HG02943 (cell line): Measurements from ENCODE around the gene BAG1.

Experiments used
- ATAC-seq: cut with Tn5 transposase; IDR thresholded peaks from one replicate; pipeline ENCODE4 v1.9.1; 2021; ENCODE audit warnings: mild to moderate bottlenecking, low read depth, moderate library complexity; ENCODE audit not compliant: unreplicated experiment

The BAG1 gene

DNA sequence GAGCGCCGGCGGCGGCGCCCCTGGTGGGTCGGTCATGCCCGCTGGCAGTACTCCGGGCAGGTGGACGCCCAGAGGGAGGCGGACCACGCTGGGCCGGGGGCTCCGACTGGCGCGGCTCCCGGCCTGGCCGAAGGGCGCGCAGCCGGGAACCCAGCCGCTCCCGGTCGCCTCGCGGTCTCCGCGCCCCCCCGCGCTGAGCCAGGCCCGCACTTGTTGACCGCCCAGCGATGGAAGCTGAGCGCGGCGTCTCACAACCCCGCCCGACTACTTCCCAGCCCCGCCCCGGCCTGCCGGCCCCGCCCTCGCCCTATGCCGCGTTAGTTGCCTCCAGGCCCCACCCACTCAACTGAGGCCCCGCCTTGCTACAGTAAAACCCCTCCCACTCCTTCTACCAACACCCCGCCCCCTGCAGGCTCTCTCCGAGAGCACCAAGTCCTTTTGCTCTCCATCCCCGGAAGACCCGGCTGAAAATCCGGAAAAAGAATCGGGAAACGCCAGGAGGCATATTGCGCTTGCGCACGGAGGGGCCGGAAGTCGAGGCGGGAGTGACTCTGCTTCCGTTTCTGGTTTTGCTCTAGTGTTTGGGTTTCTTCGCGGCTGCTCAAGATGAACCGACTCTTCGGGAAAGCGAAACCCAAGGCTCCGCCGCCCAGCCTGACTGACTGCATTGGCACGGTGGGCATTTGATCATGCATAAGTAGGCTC is at the start of gene BAG1, which contains the start of gene CHMP5:
Gene BAG1 (minus strand): TSS at position 236 of the 705 bp plus-strand sequence.
Gene CHMP5 (plus strand): TSS at position 577 of the 705 bp plus-strand sequence. CDS start 30 bp downstream, at position 607.
- peak; percentile 81 for ATAC-seq

DNA sequence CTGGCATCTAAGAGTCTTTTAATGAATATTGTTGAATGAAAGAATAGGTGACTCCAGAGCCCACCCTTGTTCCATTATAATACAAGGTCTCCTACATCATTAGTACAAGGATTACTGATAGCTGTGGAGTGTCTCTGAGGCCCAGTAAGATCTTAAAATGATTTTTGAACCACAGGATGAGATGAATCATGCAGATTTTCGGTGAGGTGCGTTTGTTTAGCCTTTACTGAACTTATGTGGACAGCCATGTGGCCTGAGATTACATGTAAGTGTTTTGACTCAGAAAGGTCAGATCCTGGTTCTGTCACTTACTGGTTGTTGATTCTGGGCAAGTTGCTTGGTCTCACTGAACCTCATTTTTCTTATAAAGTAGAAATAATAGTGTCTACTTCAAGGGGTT is 47.4 kb upstream of the BAG1 start:
- ATAC-seq, result no peak

DNA sequence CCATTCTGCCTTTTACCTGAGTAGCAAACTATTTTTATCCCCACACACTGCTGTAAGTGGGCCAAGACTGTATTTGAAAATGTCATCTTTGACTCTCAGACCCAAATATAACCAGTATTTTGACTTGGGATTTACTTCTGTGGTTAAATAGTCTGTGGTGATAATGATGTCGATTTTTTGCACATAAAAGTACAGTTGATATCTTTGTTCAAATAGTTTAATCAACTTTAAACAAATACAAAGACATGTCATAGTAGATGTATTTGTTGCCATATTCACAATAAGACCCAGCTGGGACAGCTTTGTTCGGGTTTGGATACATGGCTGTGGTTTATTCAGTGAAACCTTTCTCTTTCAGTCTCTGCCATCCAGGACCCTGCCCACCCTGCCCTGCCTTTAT is 46.2 kb upstream of the BAG1 start:
- no peak for ATAC-seq

DNA sequence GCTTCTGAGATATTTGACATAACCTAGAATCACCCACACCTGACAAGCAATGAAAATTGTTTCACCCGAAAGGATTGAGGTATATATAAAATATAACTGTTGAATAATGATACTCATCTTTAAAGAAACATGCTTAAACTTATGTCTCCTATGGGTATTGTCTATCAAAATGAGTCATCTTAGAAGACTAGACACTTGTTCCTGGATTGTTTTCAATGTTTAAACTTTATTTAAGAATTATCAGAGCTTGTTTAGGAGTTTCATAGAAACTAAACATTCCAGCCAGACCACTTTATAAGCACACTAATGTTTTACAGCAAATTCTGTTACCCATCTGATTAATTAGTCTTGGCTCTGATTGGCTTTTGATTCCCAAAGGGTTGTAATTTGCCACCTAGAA is 45.4 kb upstream of the BAG1 start:
- no peak for ATAC-seq

DNA sequence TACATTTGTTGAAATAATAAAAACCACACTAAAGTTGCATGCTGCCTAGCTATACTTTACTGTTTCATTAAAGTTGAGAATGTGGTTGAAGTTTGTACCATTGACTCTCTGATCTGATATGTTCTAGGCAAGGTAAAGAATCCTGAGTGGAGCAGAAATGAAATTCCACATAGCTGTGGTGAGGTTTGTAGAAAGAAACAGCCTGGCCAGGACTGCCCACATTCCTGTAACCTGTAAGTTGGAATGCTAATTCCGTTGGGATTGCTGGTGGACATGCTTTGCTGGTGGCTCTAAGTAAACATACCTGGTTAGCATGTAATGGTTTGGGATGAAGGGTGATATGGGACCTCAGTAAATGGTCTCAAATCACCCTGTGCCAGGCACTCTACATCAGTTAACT is 42.6 kb upstream of the BAG1 start:
- no peak for ATAC-seq

DNA sequence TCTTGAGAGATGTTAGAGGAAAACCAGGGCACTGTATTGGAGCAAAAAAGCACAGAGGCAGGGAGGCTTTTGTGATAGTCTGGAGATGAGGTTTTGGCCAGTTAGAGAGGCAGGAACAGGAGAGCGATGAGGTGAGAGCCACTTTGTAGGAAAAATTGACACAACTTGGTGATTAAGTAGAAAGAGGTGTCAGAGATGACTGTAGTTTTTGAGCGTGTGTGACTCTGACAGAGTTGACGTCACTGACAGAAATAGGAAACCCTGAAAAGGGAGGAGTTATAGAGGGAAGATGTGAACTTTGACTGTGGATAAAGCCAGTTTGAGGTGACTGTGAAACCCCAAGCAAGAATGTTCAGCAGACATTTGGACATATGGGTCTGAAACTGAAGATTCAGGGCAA is 41.5 kb upstream of the BAG1 start:
- ATAC-seq, result no peak

DNA sequence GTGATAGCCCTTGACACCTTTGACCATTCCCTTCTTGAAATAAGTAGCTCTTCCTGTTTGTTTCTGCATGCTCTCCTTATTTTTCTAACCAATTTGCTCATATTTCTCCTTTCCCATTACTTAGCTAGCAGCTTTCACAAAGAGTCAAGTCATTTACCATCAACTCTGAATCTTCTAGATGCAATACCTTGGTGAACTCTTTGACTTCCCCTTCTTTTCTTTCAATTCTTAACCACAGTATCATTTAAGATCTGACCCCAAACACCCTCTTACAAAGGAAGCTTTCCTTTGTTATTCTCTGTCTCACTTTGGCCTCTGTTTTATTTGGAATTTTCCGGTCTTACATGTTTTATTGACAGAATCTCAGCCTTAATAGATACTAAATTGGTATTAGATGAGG is 39.9 kb upstream of the BAG1 start:
- ATAC-seq, result no peak

DNA sequence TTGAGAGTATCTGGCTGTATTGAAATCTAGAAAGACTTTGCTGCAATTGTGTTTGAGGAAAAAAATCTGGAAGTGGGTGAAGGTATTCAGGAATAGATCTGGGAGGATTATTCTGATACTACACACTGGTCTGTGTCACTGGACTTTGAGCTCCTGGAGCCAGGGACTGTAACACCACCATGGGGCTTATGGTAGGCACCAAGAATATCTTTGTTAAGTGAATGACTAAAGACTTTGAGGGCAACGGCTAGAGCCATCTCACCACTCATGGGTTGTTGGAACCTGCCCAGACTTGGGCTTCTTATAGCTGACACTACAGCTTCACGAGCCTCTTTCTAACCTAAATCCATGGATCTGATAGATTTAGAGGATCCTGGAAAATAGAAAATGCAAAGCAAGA is 36.0 kb upstream of the BAG1 start:
- ATAC-seq, result no peak

DNA sequence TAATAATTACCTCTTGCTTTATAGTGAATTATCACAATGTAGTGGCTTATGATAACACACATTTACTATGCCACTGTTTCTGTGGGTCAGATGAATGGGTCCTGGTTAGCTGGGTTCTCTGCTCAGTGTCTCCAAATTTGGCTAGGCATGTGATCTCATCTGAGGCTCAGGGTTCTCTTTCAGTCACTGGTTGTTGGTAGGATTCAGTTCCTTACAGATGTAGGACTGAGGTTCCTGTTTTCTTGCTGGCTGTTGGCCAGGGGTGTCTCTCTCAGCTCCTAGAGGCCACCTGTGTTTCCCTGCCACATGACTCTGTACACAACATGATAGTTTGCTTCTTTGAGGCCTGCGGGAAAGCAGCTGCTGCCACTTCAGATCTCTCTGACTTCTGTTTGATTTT is 32.9 kb upstream of the BAG1 start:
- ATAC-seq, result peak; percentile 85

DNA sequence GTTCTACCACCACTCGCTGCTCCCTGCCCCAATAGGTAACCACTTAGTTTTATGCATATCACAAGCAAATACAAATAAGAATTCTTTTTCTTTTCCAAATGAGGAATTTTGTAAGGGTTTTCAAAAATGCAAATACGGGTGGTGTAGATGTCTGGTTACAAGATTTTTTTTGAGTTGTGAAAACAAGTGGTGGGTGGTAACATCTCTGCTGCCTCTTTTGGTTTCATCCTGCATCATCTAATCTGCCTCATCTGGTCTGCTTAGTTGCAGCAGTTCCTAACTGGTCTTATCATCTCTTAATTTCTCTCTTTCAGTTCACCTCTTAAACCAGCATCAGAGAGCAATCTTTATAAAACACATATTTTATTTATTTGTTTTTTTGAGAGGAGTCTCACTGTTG is 31.1 kb upstream of the BAG1 start:
- no peak for ATAC-seq

DNA sequence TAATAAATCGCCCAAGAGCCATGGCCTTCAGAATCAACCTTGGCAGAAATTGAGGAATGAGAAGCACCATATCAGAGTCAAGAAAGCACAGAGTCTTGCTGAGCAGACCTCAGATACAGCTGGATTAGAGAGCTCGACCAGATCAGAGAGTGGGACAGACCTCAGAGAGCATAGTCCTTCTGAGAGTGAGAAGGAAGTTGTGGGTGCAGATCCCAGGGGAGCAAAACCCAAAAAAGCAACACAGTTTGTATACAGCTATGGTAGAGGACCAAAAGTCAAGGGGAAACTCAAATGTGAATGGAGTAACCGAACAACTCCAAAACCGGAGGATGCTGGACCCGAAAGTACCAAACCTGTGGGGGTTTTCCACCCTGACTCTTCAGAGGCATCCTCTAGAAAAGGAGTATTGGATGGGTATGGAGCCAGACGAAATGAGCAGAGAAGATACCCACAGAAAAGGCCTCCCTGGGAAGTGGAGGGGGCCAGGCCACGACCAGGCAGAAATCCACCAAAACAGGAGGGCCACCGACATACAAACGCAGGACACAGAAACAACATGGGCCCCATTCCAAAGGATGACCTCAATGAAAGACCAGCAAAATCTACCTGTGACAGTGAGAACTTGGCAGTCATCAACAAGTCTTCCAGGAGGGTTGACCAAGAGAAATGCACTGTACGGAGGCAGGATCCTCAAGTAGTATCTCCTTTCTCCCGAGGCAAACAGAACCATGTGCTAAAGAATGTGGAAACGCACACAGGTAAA is 30.3 kb upstream of the BAG1 start:
- ATAC-seq, result no peak

DNA sequence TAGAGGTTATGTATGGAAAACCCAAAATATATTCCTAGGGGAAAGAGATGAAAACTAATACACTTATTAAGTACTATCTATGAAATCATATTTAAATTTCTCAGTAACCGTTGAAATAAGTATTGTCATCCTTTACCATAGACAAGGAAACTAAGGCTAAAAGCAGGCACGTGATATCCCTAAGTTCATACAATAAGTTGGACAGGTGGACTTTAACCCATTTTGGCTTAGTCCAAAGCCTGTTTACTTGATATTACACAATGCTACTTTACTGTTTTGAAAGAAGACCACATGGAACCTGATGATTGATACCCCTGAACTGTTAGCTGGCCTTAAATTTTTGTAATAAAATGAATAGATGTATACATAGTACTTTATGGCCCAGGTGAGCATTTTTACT is 29.3 kb upstream of the BAG1 start:
- no peak for ATAC-seq

DNA sequence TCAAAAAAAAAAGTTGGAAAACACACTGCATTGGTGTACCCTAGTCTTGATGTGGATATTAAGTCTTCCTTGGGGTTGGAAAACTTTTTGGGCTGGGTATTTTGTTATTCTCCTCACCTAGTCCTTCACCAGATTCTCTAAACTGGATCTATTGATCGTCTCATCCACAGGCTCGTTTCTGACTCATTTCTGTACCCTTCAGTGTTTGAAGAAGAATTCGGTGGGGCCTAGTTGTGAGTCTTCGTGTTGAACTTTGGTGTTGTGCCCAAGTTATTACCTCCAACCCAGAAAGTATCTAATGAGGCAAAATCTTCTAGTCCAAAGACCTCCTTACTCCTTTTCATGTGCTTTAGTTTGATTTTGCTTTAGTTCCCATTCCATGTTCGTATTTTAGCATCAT is 27.4 kb upstream of the BAG1 start:
- no peak for ATAC-seq

DNA sequence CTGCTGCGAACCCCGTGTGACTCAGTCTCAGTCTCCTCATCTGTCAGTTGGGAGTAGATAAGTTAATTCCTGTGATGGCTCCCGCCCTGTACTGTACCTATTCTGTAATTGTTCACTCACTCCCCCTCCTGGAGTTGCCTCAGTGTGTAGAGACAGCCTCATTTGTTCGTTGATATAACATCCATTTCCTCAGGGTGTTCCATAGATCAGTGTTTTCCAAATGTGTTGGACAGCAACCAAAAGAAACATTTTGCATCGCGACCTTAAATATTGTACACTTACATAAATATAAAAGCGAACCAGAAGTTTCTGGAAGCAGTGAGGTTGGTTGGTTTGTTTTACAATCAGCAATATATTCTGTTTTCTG is 26.5 kb upstream of the BAG1 start:
- no peak for ATAC-seq

DNA sequence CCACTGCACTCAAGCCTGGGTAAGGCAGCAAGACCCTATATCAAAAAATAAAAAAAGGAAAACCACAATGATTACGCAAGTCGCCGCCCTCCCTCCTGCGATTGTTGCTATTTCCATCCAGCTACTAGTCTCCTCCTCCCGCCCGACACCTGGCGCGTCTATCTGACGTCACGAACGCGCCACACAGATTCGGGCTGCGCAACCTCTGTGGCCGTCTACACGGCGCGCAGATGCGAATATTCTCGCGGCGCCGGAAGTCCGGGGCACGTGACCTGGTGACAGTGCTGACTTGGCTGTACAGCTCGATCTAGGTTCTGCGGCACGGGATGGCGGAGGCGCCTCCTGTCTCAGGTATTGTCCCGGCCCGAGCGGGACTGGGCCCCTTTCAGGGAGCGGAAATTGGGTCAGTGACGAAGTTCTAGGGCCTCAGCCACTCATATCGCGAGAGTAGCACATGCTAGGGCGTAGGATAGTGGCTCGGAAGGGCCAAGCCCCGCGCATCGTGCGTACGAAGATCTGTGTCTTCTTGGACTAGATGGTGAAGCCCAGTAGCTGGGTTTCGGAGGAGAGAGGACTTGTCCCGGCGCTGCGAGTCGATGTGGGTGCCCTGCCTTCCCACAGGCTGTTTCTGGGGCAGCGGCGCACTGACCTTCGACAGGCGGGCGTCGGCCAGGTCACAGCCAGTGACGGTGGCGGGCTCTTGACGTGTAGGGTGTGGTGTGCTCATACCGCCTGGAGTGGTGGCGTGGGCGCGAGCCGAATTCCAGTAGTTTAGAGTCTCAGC is 25.9 kb upstream of the BAG1 start, which contains the start of gene NFX1:
Gene NFX1 (plus strand): TSS at position 270 of the 784 bp plus-strand sequence. CDS start 57 bp downstream, at position 327.
- ATAC-seq, result peak; percentile 86

DNA sequence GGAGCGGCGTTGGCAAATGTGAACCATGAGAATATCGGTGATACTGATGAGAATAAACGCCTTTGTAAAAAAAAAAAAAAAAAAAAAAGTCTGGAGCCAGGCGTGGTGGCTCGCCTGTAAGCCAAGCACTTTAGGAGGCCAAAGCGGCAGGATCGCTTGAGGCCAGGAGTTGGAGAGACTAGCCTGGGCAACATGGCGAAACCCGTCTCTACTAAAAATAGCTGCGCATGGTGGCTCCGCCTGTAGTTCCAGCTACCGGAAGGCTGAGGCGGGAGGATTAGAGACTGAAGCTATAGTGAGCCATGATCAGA is 25.4 kb upstream of the BAG1 start:
- no peak for ATAC-seq

DNA sequence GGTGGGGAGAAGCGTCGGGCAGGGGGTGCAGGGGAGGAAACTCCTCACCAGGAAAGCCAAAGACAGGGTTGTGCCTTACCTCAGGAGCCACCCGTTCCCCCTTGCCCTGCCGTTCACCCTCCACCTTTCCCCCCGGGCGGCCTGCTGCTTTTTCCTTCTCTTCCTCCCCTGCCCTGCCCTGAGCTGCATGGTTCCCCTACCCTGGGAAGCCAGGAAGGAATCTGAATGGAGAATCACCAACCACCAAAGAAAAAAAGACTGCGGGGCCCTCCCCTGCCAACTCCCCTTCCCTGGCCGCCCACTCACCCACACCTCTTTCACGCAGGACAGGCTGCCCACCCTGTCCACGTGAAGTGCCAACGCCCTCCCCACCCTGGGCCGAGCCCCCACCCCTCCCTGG is 25.0 kb upstream of the BAG1 start:
- ATAC-seq, result no peak

DNA sequence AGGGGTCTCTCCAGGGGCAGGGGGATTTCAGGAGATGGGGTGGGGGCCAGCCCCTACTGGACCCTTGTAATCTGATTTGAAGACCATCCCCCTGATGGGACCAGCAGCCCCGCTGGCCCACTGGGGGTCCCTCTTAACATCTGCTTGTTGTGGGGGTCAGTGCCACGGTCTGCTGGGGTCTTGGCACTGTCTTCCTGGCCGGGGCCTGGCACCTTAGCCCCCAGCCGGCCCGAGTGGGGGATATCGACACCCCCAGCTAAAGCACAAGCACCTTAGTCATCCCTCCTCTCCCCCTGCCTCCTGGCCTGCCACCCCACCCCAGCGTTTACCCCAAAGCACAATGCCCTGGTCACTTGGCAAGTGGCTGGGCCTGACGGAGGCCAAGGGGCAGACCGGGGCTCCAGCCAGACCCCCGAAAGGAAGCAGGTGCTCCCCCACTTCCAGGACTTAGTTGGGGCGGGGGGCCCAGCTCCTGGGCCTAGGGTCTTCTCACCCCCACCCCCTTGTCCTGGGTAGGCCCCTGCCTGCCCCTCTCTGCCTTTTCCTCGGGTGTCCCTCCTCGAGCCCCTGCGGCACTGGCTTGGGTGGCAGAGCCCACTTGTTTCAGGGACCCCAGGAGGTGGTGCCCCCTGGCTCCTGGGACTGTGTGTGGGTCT is 24.4 kb upstream of the BAG1 start:
- no peak for ATAC-seq

DNA sequence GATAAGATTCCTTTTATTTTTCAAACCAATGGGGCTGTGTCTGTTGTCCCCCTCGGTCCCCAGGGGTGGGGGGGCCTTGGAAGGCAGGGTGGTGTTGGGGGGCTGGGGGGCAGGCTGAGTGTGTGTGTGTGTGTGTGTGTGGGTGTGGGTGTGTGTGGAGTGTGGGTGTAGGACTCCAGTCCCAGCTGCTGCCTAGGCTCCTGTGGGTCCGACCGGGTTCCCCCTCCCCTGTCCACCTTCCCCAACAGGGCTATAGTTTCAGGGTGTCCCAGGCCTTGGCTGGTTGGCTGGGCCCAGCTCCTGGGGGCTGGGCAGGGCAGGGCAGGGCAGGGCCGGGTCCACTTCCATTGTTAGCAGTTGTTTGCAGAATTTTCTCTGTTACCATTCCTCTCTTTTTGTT is 23.7 kb upstream of the BAG1 start:
- ATAC-seq, result no peak

DNA sequence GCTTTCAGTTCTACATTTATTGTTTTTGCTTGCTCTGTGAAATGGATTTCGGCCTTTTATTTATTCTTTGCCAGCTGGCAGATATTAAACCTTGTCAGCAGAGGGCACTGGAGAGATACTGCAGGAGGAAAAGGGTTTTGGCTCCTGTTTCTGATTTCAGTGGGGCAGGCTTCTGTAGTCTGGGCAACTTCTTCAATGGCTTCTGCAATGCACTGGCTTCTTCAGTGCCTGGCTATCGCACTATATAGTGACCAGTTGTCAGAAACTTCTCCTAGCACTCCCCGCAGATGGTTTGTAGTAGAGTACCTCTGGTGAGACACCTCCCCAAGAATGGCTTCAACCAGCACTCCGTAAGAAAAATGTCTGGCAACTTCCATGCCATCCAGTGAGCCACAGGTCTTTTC is 22.6 kb upstream of the BAG1 start:
- no peak for ATAC-seq

DNA sequence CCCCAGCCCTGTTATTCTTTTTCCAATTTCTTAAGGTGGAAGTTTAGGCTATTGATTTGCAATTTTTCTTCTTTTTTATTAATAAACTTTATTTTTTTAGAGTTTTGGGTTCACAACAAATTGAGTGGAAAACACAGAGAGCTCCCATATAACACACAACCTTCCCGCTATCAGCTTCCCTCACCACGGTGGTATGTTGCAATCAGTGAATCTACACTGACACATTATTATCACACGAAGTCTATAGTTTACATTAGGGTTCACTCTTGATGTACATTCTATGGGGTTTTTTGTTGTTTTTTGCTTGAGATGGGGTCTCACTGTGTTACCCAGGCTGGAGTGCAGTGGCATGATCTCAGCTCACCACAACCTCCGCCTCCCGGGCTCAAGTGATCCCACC is 21.0 kb upstream of the BAG1 start:
- no peak for ATAC-seq
